DMS 273 (cell line): ENCODE measurements around the gene ARHGAP10.

Experiments used
- DNase-seq: peaks from one replicate; lab custom pipeline; 2025; ENCODE audit not compliant: unreplicated experiment; lab: John Stamatoyannopoulos, UW

ARHGAP10 gene, protein sequence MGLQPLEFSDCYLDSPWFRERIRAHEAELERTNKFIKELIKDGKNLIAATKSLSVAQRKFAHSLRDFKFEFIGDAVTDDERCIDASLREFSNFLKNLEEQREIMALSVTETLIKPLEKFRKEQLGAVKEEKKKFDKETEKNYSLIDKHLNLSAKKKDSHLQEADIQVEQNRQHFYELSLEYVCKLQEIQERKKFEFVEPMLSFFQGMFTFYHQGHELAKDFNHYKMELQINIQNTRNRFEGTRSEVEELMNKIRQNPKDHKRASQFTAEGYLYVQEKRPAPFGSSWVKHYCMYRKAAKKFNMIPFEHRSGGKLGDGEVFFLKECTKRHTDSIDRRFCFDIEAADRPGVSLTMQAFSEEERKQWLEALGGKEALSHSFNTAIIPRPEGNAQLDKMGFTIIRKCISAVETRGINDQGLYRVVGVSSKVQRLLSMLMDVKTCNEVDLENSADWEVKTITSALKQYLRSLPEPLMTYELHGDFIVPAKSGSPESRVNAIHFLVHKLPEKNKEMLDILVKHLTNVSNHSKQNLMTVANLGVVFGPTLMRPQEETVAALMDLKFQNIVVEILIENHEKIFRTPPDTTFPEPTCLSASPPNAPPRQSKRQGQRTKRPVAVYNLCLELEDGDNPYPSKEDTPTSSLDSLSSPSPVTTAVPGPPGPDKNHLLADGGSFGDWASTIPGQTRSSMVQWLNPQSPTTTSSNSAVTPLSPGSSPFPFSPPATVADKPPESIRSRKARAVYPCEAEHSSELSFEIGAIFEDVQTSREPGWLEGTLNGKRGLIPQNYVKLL

DNA sequence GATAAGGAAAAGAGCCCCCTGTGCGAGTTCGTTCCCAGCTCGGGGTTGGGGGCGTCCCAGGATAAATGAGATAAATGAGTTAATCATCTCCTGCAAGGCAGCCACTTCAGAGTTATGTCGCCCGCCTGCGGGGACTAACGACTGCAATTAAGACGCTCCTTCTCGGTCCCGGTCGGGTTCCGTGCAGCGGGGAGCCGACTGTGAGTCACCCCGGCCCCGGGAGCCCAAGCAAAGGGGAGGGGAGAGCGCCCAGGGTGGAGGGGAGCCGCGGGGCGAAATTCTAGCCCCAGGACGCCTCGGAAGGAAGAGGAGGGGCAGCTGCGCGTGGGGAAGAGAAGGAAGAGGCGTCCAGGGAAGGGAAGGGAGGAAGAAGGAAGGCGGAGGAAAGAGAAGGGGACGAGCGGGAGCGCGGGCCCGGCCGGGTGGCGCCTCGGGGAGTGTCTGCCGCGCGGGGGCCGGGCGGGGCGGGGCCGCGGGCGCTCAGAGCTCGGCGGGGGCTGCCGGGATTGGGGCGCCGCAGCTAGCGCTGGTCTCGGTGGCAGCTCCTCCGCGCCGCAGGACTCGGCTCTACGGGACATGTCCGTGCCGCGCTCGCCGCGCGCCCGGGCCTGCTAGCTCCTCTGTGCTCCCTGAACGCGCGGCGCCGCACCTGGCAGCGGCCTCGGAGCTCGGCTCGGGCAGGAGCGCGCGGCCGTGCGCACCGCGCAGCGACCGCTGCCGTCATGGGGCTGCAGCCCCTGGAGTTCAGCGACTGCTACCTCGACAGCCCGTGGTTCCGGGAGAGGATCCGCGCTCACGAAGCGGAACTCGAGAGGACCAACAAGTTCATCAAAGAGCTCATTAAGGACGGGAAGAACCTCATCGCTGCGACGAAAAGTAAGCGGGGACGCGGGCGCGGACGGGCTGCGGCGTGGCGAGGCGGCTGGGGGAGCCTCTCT is at the start of gene ARHGAP10:
TSS of gene ARHGAP10 (plus strand) at position 509 of the 938 bp plus-strand sequence. CDS start at position 723, 214 bp downstream.
- peak; percentile 80 for DNase-seq

GRCh38 chr4:147682755-147683154 is 49.1 kb upstream of the ARHGAP10 start:
- DNase-seq: no peak

GRCh38 chr4:147683188-147683591 is 48.7 kb upstream of the ARHGAP10 start:
- DNase-seq: peak; percentile 48

DNA sequence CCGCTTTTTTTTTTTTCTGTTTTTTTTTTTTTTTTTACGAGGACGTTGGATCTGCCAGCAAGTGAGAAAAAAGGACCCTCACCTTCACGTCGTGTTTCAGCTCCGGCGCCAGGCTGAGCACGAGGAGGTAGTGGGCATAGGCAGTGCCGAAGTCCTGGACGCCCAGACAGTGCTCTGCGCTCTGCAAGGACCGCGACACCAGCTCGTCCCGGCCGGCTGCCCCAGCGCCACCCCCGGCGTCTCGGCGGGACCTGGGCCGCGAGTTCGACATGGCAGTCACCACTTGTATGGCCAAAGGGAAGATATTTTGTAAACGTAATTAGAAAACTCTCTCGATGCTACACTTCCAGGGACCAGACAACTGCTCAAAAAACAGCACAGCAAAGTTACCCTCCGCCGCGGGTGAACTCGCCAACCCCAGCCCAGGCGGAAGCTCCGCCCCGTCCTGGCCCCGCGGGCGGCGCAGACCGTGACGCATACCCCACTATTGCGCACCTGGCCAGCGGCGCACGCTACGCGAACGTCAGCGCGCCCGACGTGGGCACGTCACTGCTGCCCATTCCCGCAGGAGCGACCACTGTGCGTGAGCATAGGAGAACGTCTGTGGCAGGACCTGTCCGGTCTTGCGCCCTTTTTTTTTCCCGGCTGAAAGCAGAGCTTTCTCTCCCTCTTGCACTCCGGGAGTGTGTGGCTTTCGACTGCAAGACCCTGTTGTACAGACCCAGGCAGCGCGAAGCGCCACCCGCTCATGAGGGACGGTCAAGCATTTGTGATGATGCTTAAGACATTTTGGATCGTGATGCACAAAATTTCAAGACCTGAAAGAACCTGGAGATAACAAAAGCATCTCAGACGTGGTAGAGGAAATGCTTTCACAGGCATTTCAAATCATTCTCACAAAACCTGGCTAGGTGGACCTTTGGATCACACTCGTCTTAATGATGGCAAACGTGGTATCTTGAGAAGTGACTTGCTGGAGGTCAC is 47.9 kb upstream of the ARHGAP10 start, which contains the start of gene PRMT9:
TSS of gene PRMT9 (minus strand) at position 447 of the 984 bp plus-strand sequence. CDS start at position 271, 176 bp downstream.
- peak; percentile 92 for DNase-seq

DNA sequence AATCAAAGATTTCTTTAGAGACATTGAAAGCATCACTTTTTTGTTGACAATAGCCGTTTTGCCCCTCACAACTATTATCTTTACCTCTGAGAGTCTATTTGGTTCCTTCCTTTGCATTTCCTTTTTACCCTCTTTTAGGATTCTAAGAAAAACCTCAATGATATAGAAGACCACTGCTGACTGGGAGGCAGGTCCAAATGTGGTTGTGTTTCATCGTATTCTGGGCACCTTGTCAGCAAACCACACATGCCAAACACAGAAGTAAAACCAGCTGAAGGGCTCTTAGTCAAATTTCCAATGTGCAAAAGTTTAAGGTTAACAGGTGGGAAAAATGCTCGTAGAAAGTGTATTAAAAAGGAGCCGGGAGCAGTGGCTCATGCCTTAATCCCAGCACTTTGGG is 42.8 kb upstream of the ARHGAP10 start:
- no peak for DNase-seq

GRCh38 chr4:147691820-147692219 is 40.1 kb upstream of the ARHGAP10 start:
- no peak for DNase-seq

DNA sequence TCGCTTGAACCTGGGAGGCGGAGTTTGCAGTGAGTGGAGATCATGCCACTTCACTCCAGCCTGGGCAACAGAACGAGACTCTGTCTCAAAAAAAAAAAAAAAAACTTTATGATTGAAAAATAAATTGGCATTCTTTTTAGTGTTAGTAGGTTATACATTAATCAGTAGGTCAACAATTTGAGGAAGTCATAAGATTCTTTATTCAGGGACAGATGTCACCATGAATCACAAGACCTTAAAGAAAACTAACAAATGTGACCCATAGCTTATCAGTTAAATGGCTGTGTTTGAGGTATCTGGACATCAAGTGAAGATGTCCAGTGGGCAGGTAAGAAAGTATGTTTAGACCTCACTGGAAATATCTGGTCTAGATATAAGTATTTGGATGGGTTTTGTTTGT is 38.7 kb upstream of the ARHGAP10 start:
- no peak for DNase-seq

GRCh38 chr4:147696866-147697265 is 35.0 kb upstream of the ARHGAP10 start:
- DNase-seq: no peak

- no peak for DNase-seq
Observed at GRCh38 chr4:147704846-147705245, 27.0 kb upstream of the ARHGAP10 start.

DNA sequence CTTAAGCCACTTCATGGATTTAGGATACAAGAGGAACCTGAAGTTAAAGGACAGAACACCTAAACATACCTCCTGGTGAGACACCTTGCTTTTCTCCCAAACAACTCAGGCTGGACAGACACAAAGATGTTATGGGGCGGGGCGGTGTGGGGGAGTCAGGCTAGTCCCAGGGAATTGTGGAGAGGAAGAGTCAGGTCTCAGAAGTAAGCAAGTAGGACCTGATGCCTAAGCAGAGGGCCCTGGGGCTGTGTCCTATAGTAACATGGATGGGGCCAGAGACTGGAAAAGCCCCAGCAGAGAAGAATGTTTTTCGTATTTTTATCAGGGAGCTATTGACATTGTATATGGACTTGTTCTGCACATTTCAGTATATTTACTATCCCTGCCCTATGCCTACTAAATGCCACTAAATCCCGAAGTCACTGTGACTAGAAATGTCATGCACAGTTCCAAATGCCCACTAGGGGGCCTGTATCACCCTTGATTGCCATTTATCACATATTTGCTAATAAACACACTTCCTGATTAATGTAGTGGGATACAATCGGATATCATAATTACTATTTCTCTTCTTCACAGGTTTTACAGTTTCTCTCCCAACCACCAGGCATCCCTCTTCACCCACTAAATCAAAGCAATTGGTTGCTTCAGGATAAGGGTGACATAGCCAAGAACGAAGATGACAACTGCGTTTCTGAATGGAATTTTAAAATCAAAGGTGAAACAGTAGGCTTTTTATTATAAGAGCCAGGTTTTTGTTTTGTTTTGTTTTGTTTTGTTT is 23.8 kb upstream of the ARHGAP10 start:
- peak; percentile 61 for DNase-seq

GRCh38 chr4:147709999-147710398 is 21.9 kb upstream of the ARHGAP10 start:
- no peak for DNase-seq

DNA sequence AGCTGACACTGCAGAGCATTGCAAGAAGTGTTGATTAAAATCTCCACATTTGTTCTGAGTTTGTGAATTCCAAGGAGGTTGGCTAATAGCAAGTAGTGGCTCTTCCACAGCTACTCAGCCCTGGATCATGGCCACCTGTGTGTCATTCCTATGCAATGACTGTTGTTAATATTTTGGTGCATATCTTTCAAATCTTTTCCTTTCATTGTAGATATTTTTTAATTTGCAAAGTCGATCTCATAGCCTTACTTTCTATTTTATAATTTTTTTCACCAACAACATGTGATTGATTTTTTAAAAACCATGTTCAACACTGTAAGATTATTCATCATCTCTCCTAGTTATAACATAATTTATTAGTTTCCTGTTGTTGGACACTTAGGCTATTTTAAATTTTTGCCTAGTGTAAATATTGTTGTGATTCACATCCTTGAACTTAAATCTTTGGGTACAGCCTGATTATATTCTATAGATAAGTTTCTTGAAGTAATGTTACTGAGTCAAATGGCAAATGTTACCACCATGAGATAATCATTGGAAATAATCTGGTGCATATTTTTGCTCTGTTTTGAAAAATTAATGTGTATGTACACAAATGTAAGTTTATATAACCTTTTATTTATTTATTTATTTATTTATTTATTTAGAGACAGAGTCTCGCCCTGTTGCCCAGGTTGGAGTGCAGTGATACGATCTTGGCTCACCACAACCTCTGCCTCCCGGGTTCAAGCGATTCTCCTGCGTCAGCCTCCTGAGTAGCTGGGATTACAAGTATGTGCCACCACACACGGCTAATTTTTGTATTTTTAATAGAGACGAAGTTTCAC is 17.1 kb upstream of the ARHGAP10 start:
- no peak for DNase-seq

GRCh38 chr4:147717878-147718277 is 14.0 kb upstream of the ARHGAP10 start:
- DNase-seq: no peak

DNA sequence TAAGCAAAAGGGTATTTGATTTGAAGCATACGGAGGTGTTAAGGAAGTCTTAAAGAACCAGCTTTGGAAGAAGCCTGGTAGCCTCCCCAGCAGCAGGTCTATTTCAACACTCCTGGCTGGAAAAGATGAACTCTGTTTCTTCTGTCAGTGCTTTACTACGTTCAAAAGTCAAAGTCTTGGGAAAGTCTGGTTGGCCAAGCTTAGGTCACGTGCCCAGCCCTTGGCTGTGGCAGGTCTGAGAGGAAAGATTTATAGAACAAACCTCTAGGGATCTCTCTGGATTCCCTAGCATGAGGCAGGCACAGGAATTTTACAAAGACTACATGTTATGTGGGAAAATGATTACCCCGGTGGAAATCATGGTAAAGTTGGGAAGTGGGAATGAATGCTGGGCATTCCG is 8.6 kb upstream of the ARHGAP10 start:
- DNase-seq: peak; percentile 3

GRCh38 chr4:147724468-147725201 is 7.3 kb upstream of the ARHGAP10 start:
- no peak for DNase-seq

- DNase-seq: no peak
Observed at GRCh38 chr4:147725673-147726072, 6.2 kb upstream of the ARHGAP10 start.

GRCh38 chr4:147727476-147728028 is 4.3 kb upstream of the ARHGAP10 start:
- DNase-seq: no peak
